T-helper 2 cell treated with Interferon-gamma antibody and Interleukin-4, amounts not matched to agents 5 μg/mL and 100 μg/mL, for 36 hours (primary cell): ENCODE measurements around the gene MCHR1.
"Not testable (repeated sequence)": the region's sequence is repeated elsewhere in the genome, so short reads cannot be mapped to it uniquely, and the experiment has no call there.

Source experiments
- DNase-seq: peaks from one replicate; pipeline ENCODE4 v3.0.0; 2021; ENCODE audit warnings: low spot score
- H3K27ac Mint-ChIP-seq: one replicate; pipeline ENCODE4 v1.8.0; 2021; ENCODE audit warnings: mild to moderate bottlenecking, mixed read lengths
- H3K27me3 Mint-ChIP-seq: one replicate; pipeline ENCODE4 v1.8.0; 2021; ENCODE audit warnings: low read depth, mixed read lengths
- H3K36me3 Mint-ChIP-seq: one replicate; pipeline ENCODE4 v1.8.0; 2021; ENCODE audit warnings: low read depth, mixed read lengths
- H3K4me1 Mint-ChIP-seq: one replicate; pipeline ENCODE4 v1.8.0; 2021; ENCODE audit warnings: low read depth, mixed read lengths
- H3K4me3 Mint-ChIP-seq: one replicate; pipeline ENCODE4 v1.8.0; 2022; ENCODE audit warnings: mild to moderate bottlenecking, moderate library complexity, mixed read lengths
- H3K9me3 Mint-ChIP-seq: one replicate; pipeline ENCODE4 v1.8.0; 2021; ENCODE audit warnings: mixed read lengths

MCHR1 gene

DNA sequence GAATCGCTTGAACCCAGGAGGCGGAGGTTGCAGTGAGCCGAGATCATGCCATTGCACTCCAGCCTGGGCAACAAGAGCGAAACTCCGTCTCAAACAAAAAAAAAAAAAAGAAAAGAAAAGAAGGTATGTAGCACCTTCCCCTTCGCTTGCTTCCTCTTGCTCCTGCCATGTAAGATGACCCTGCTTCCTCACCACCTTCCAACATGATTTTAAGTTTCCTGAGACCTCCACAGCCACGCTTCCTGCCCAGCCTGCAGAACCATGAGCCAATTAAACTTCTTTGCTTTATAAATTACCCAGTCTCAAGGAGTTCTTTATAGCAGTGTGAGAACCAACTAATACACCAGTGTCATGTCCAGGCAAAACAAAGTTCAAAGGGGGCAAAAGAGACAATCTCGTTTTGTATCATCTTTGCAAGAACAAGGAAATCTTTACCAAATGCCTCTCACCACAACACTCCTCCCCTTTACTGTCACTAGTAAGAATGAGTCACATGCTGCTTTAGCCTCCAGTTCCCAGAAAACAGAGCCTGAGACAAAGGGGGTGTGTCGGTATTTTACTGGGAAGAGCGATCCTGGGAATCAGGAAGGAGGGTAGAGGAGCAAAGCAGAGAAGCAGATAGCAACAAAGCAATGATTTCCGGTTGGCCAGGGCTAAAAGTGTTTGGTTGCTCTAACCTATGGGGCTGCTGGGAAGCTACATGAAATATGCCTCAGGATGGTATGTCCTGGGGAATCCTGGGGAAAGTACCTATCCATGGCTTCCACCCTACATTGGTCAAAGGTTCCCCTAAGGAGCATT is 10.5 kb upstream of the MCHR1 start:
- Mint-ChIP-seq H3K4me1 (peaks cover 18% of the 10 kb centered on the region), H3K27ac (peak overlapping the region; percentile 68), H3K9me3 (peaks cover 7% of the 10 kb centered on the region), H3K4me3 (peak overlapping the region; percentile 42), H3K27me3 (no peaks in the 10 kb centered on the region), H3K36me3 (peaks cover 3% of the 10 kb centered on the region)
- DNase-seq, result peak; percentile 26

DNA sequence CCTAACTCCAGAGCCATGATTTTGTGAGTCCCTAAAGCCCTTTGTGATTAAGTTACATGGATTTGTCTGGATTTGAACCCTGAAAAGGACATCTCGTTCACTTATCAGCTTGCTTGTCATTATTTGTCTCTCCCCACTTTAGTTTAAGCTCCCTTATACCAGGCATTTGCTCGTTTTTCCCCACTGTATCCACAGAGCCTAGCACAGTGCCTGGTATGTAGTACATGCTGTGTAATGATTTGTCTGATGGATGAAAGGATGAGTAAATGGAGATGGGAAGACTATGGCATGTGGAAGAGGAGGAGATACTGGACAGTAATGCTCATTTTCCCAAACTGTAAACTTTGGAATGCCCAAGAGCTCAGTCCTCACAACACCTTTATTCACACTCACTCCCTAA is 9.2 kb upstream of the MCHR1 start:
- peaks cover 3% of the 10 kb centered on the region for H3K36me3 Mint-ChIP-seq
- no peaks in the 10 kb centered on the region for H3K27me3 Mint-ChIP-seq
- H3K27ac Mint-ChIP-seq, result no peak overlapping the region
- DNase-seq, result no peak
- H3K4me1 Mint-ChIP-seq, result peaks cover 18% of the 10 kb centered on the region
- H3K4me3 Mint-ChIP-seq, result no peak overlapping the region
- H3K9me3 Mint-ChIP-seq, result peaks cover 7% of the 10 kb centered on the region

- no peak overlapping the region for H3K27ac Mint-ChIP-seq
- H3K36me3 Mint-ChIP-seq, result peaks cover 3% of the 10 kb centered on the region
- H3K9me3 Mint-ChIP-seq, result peaks cover 7% of the 10 kb centered on the region
- H3K4me3 Mint-ChIP-seq, result no peak overlapping the region
- no peaks in the 10 kb centered on the region for H3K27me3 Mint-ChIP-seq
- peaks cover 18% of the 10 kb centered on the region for H3K4me1 Mint-ChIP-seq
- no peak for DNase-seq
Measured at GRCh38 chr22:40671369-40671768, 7.9 kb upstream of the MCHR1 start.

GRCh38 chr22:40671796-40672360 is 7.4 kb upstream of the MCHR1 start:
- peaks cover 18% of the 10 kb centered on the region for H3K4me1 Mint-ChIP-seq
- peaks cover 7% of the 10 kb centered on the region for H3K9me3 Mint-ChIP-seq
- H3K27ac Mint-ChIP-seq, result no peak overlapping the region
- no peaks in the 10 kb centered on the region for H3K27me3 Mint-ChIP-seq
- no peak for DNase-seq
- peaks cover 3% of the 10 kb centered on the region for H3K36me3 Mint-ChIP-seq
- H3K4me3 Mint-ChIP-seq, result no peak overlapping the region

DNA sequence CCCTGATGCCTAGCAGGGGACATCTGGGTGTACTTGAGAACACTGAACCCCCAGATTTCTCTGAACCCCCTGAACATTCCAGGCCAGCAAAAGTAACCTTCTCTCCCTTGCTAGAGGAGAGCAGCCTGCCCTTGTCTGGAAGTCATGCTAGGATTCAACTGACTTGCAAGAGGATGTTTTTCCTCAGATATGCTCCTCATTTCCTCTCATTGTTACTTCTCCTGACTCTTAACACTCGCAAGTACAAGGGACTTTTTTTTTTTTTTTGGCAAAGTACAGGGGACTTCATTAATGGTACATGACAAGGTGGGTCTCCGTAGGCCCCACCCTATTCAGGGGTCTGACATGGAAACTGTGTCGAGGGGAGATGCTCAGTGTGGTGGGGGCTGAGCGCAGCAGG is 6.3 kb upstream of the MCHR1 start:
- Mint-ChIP-seq H3K4me3 (no peak overlapping the region), H3K36me3 (peaks cover 3% of the 10 kb centered on the region), H3K27ac (no peak overlapping the region), H3K4me1 (peaks cover 18% of the 10 kb centered on the region), H3K9me3 (peaks cover 7% of the 10 kb centered on the region), H3K27me3 (no peaks in the 10 kb centered on the region)
- DNase-seq, result no peak

DNA sequence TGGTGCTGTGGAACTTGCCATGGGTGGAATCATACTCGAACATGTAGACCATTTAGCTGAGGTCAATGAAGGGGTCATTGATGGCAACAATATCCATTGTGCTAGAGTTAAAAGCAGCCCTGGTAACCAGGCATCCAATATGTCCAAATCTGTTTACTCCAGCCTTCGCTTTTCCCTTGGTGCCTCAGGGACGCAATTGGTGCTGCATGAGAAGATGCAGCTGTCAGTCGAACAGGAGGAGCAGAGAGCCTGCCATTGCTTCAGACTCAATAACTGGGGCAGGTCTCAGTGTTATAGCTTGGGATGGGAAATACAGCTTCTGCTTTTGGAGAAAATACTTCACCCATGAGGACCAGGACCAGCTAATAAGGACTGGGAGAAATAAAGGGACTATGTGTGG is 5.0 kb upstream of the MCHR1 start:
- Mint-ChIP-seq H3K9me3 (no peaks in the 10 kb centered on the region), H3K36me3 (no peaks in the 10 kb centered on the region), H3K4me3 (no peak overlapping the region), H3K4me1 (peaks cover 10% of the 10 kb centered on the region), H3K27me3 (peaks cover 7% of the 10 kb centered on the region), H3K27ac (no peak overlapping the region)
- no peak for DNase-seq

DNA sequence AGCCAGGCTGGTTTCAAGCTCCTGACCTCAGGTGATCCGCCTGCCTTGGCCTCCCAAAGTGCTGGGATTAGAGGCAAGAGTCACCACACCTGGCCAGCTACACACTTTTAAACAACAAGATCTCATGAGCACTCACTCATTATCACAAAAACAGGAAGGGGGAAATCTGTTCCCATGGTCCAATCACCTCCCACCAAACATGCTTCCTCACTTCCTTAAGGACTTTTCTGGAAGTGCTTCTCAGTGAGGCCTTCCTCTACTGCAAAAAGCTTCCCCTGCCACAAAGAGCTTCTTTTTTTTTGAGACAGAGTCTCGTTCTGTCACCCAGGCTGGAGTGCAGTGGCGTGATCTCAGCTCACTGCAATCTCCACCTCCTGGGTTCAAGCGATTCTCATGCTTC is 3.1 kb upstream of the MCHR1 start:
- H3K4me3 Mint-ChIP-seq, H3K27ac Mint-ChIP-seq, H3K4me1 Mint-ChIP-seq, H3K9me3 Mint-ChIP-seq, H3K36me3 Mint-ChIP-seq, DNase-seq: not testable (repeated sequence)
- H3K27me3 Mint-ChIP-seq, result peaks cover 19% of the 10 kb centered on the region

GRCh38 chr22:40676644-40677043 is 2.6 kb upstream of the MCHR1 start:
- H3K9me3 Mint-ChIP-seq, result no peaks in the 10 kb centered on the region
- peaks cover 5% of the 10 kb centered on the region for H3K4me1 Mint-ChIP-seq
- DNase-seq, result no peak

GRCh38 chr22:40678493-40679248 is 613 bp upstream of the MCHR1 start:
- H3K9me3 Mint-ChIP-seq, result no peaks in the 10 kb centered on the region
- no peaks in the 10 kb centered on the region for H3K36me3 Mint-ChIP-seq
- peaks cover 20% of the 10 kb centered on the region for H3K4me1 Mint-ChIP-seq
- no peak for DNase-seq
- H3K4me3 Mint-ChIP-seq, result no peak overlapping the region
- peaks cover 20% of the 10 kb centered on the region for H3K27me3 Mint-ChIP-seq
- H3K27ac Mint-ChIP-seq, result no peak overlapping the region

More at GRCh38 chr22:40676644-40677043, 2.6 kb upstream of the MCHR1 start:
- H3K27me3 Mint-ChIP-seq, result peaks cover 20% of the 10 kb centered on the region
- no peak overlapping the region for H3K27ac Mint-ChIP-seq
- H3K4me3 Mint-ChIP-seq, result no peak overlapping the region
- H3K36me3 Mint-ChIP-seq, result no peaks in the 10 kb centered on the region

- H3K27ac Mint-ChIP-seq, result no peak overlapping the region
- DNase-seq, result no peak
Measured at GRCh38 chr22:40679964-40680818, 907 bp downstream of the MCHR1 start.

DNA sequence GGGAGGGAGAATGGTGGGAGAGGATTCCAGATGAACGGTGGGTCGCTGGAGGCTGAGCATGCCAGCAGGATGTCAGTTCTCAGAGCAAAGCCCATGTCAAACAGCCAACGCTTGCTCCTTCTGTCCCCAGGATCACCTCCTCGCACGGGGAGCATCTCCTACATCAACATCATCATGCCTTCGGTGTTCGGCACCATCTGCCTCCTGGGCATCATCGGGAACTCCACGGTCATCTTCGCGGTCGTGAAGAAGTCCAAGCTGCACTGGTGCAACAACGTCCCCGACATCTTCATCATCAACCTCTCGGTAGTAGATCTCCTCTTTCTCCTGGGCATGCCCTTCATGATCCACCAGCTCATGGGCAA is 1.5 kb downstream of the MCHR1 start:
- no peaks in the 10 kb centered on the region for H3K36me3 Mint-ChIP-seq
- peaks cover 20% of the 10 kb centered on the region for H3K27me3 Mint-ChIP-seq
- H3K9me3 Mint-ChIP-seq, result no peaks in the 10 kb centered on the region
- H3K27ac Mint-ChIP-seq, result no peak overlapping the region
- H3K4me3 Mint-ChIP-seq, result no peak overlapping the region
- DNase-seq, result no peak
- peaks cover 20% of the 10 kb centered on the region for H3K4me1 Mint-ChIP-seq

More at GRCh38 chr22:40679964-40680818, 907 bp downstream of the MCHR1 start:
- H3K36me3 Mint-ChIP-seq, result no peaks in the 10 kb centered on the region
- H3K27me3 Mint-ChIP-seq, result peaks cover 20% of the 10 kb centered on the region
- H3K4me1 Mint-ChIP-seq, result peaks cover 20% of the 10 kb centered on the region
- no peaks in the 10 kb centered on the region for H3K9me3 Mint-ChIP-seq
- no peak overlapping the region for H3K4me3 Mint-ChIP-seq

DNA sequence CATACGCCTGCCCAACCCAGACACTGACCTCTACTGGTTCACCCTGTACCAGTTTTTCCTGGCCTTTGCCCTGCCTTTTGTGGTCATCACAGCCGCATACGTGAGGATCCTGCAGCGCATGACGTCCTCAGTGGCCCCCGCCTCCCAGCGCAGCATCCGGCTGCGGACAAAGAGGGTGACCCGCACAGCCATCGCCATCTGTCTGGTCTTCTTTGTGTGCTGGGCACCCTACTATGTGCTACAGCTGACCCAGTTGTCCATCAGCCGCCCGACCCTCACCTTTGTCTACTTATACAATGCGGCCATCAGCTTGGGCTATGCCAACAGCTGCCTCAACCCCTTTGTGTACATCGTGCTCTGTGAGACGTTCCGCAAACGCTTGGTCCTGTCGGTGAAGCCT is 2.2 kb downstream of the MCHR1 start:
- H3K4me3 Mint-ChIP-seq, result no peak overlapping the region
- no peaks in the 10 kb centered on the region for H3K36me3 Mint-ChIP-seq
- peaks cover 20% of the 10 kb centered on the region for H3K27me3 Mint-ChIP-seq
- no peaks in the 10 kb centered on the region for H3K9me3 Mint-ChIP-seq
- H3K27ac Mint-ChIP-seq, result no peak overlapping the region
- no peak for DNase-seq
- H3K4me1 Mint-ChIP-seq, result peaks cover 21% of the 10 kb centered on the region

DNA sequence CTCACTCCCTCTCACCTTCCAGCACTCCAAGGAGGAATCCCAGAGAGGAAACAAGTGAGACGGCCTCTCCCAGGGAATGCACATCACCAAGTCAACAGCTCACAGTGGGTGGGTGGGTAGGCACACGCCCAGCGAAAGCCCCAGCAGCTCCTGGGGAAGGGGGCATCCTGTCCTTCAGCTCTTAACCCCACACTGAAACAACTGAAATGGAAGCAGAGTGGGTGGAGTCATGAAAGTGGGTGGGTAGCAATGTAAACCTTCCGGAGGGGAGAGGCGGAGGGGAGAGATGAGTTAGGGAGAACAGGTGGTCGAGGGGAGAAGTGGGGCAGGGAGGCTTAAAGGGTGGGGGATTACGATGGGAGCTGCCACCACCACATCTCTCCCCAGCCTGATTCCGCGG is 5.4 kb downstream of the MCHR1 start:
- no peak for DNase-seq

More for the DNA sequence above, 5.4 kb downstream of the MCHR1 start:
- peak overlapping the region; percentile 52 for H3K4me3 Mint-ChIP-seq
- no peaks in the 10 kb centered on the region for H3K9me3 Mint-ChIP-seq
- H3K27ac Mint-ChIP-seq, result peak overlapping the region; percentile 85
- H3K27me3 Mint-ChIP-seq, result peaks cover 9% of the 10 kb centered on the region
- peaks cover 19% of the 10 kb centered on the region for H3K4me1 Mint-ChIP-seq
- no peaks in the 10 kb centered on the region for H3K36me3 Mint-ChIP-seq
